HepG2 (cell line): ENCODE results near the gene ZBTB32. TPM values are rescaled to one million over a fixed set of nuclear protein-coding genes. Genes with fewer than 3 reads are reported as not detected.
A peak's percentile ranks its signal among the peaks of the same experiment; 100 is the strongest.

Experiments used
- BHLHE40 ChIP-seq: IDR thresholded peaks from 2 replicates; pipeline ENCODE4 v1.6.1; 2011; ENCODE audit warnings: low read length, improper control_type of control experiment
- CBX5 ChIP-seq: sonication (generic); formaldehyde crosslinking; IDR thresholded peaks from 2 replicates; pipeline ENCODE4 v1.4.0; 2020; ENCODE audit warnings: missing genetic modification reagents, borderline replicate concordance
- EEA1 ChIP-seq: sonication (generic); formaldehyde crosslinking; IDR thresholded peaks from 2 replicates; pipeline ENCODE4 v1.5.1; 2020; ENCODE audit warnings: mild to moderate bottlenecking, missing genetic modification reagents, borderline replicate concordance
- EED ChIP-seq: sonication (generic); formaldehyde crosslinking; IDR thresholded peaks from 2 replicates; pipeline ENCODE4 v1.5.0; 2020; ENCODE audit warnings: mild to moderate bottlenecking, missing genetic modification reagents
- HOXA3 ChIP-seq: sonication (generic); formaldehyde crosslinking; IDR thresholded peaks from 2 replicates; pipeline ENCODE4 v1.5.0; 2020; ENCODE audit warnings: missing genetic modification reagents
- KDM2A ChIP-seq: sonication (generic); formaldehyde crosslinking; IDR thresholded peaks from 2 replicates; pipeline ENCODE4 v1.4.0; 2020; ENCODE audit warnings: low read depth, missing genetic modification reagents, borderline replicate concordance
- MED1 ChIP-seq: sonication (generic); formaldehyde crosslinking; IDR thresholded peaks from 2 replicates; pipeline ENCODE4 v1.4.0; 2020; ENCODE audit warnings: missing genetic modification reagents
- NFRKB ChIP-seq: fragments of 450-650 bp; IDR thresholded peaks from 2 replicates; pipeline ENCODE4 v1.6.1; 2017
- SIX4 ChIP-seq: sonication (generic); formaldehyde crosslinking; IDR thresholded peaks from 2 replicates; pipeline ENCODE4 v1.4.0; 2020; ENCODE audit warnings: missing genetic modification reagents
- SNAI1 ChIP-seq: sonication (generic); formaldehyde crosslinking; IDR thresholded peaks from 2 replicates; pipeline ENCODE4 v1.5.0; 2020; ENCODE audit warnings: mild to moderate bottlenecking, missing genetic modification reagents, borderline replicate concordance
- SP2 ChIP-seq: sonication (generic); formaldehyde crosslinking; IDR thresholded peaks from 2 replicates; pipeline ENCODE4 v1.5.1; 2020; ENCODE audit warnings: mild to moderate bottlenecking, missing genetic modification reagents
- ZBTB21 ChIP-seq: sonication (generic); formaldehyde crosslinking; IDR thresholded peaks from 2 replicates; pipeline ENCODE4 v1.4.0; 2020; ENCODE audit warnings: missing genetic modification reagents
- ZNF160 ChIP-seq: sonication (generic); formaldehyde crosslinking; IDR thresholded peaks from 2 replicates; pipeline ENCODE4 v1.8.0; 2022; ENCODE audit warnings: mild to moderate bottlenecking, inconsistent platforms, missing genetic modification reagents
- ZNF260 ChIP-seq: sonication (generic); formaldehyde crosslinking; IDR thresholded peaks from 2 replicates; pipeline ENCODE4 v1.4.0; 2020; ENCODE audit warnings: missing genetic modification reagents, low read depth, mild to moderate bottlenecking, borderline replicate concordance
- ZNF616 ChIP-seq: sonication (generic); formaldehyde crosslinking; IDR thresholded peaks from 2 replicates; pipeline ENCODE4 v1.5.0; 2020; ENCODE audit warnings: low read depth, mild to moderate bottlenecking, missing genetic modification reagents
- polyA plus RNA-seq, 8 experiments: library from polyadenylated mRNA; depleted of rRNA in 3 of 8; stranded (reverse) in 7 of 8; unstranded in 1 of 8; fragments of >200 nt; fragmentation: Illumina TruSeq in 4 of 8; extraction: Trizol in 4 of 8; gene quantifications; 2 replicates each; pipeline versions ENCODE4 v1.2.1 to v1.2.3, GENCODE V29; 2011 to 2016; ENCODE audit warnings: low read depth in 4 of 8, missing spikeins in 1 of 8, mixed read lengths in 1 of 8; ENCODE audit not compliant: insufficient read depth in 1 of 8
- total RNA-seq, 5 experiments: library from RNA; depleted of rRNA; stranded (reverse); fragments of >200 nt; fragmentation: Illumina TruSeq; extraction: Trizol; gene quantifications; 2 replicates each; pipeline ENCODE4 v1.2.3, GENCODE V29; 2016; ENCODE audit warnings: low read depth in 1 of 5
- TF ChIP-seq, protein P1 (sequence below): sonication (generic); formaldehyde crosslinking; IDR thresholded peaks from 2 replicates; pipeline ENCODE4 v1.5.1; 2020; ENCODE audit warnings: mild to moderate bottlenecking, missing genetic modification reagents, moderate library complexity
- TF ChIP-seq, protein P2 (sequence below): sonication (generic); formaldehyde crosslinking; IDR thresholded peaks from 2 replicates; pipeline ENCODE4 v1.4.0; 2020; ENCODE audit warnings: missing genetic modification reagents
- TF ChIP-seq, protein P3 (sequence below): sonication (generic); formaldehyde crosslinking; IDR thresholded peaks from 2 replicates; pipeline ENCODE4 v1.5.1; 2020; ENCODE audit warnings: mild to moderate bottlenecking, moderate library complexity, missing genetic modification reagents
- TF ChIP-seq, protein P4 (sequence below): sonication (generic); formaldehyde crosslinking; IDR thresholded peaks from 2 replicates; pipeline ENCODE4 v1.8.0; 2022; ENCODE audit warnings: mild to moderate bottlenecking, missing genetic modification reagents; ENCODE audit not compliant: insufficient replicate concordance
- TF ChIP-seq, protein P5 (sequence below): IDR thresholded peaks from 2 replicates; pipeline ENCODE4 v1.6.1; 2016; ENCODE audit warnings: low read depth
- TF ChIP-seq, protein P6 (sequence below): sonication (generic); formaldehyde crosslinking; IDR thresholded peaks from 2 replicates; pipeline ENCODE4 v1.4.0; 2020; ENCODE audit warnings: mild to moderate bottlenecking, missing genetic modification reagents

Gene ZBTB32
- total and polyA plus RNA-seq, 2 of the 13 experiments (the other 11 are each of a cell fraction or from before 2014, with no cell fraction given): not detected

DNA sequence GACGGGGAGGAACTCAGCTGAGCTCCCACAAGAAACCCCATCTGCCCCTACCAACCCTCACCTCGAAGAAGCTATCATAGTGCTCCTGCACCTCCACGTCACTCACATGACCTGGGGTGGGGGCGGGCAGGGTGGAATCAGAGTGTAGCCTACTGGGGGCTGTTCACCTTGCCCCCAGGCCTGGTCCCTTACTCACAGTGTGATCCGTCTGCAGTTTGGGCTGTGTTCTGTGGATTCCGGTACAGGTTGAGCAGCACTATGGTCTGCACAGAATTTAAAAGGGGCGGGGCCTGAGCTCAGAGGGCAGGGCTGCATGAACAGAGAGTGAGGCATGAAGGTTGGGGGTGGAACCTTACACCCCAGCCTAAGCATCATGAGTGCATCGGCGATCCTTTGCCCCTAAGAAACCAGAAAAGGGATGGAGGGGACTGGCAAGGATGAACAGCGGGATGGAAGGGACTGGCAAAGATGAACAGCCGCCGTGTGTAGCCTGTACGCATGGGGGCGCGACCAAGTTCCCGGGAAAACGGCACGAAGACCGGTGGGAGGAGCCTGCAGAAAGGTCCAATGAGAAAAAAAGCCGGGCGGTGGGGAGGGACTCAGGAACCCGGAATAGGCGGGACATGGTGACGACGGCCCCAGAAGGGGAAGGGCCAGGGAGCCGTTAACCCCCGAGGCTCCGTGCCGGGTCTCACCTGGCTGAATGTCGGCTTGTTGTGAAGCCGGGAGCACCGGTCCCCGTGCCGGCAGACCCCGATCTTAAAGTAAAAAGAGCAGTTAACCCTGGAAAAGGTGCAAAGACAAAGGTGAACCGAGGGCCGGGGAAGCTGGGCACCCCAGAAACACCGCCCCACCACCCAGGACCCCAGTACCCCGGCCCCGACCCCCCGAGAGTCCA is 40.3 kb downstream of the ZBTB32 start (continued):
- TF ChIP-seq, protein P1, sequence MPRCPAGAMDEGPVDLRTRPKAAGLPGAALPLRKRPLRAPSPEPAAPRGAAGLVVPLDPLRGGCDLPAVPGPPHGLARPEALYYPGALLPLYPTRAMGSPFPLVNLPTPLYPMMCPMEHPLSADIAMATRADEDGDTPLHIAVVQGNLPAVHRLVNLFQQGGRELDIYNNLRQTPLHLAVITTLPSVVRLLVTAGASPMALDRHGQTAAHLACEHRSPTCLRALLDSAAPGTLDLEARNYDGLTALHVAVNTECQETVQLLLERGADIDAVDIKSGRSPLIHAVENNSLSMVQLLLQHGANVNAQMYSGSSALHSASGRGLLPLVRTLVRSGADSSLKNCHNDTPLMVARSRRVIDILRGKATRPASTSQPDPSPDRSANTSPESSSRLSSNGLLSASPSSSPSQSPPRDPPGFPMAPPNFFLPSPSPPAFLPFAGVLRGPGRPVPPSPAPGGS (CRISPR knock-in tag): no peak
- TF ChIP-seq KDM2A (CRISPR knock-in tag): no peak
- no peak for TF ChIP-seq ZNF160 (CRISPR knock-in tag)
- TF ChIP-seq, protein P2, sequence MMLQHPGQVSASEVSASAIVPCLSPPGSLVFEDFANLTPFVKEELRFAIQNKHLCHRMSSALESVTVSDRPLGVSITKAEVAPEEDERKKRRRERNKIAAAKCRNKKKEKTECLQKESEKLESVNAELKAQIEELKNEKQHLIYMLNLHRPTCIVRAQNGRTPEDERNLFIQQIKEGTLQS (CRISPR knock-in tag): 0 out of 2 replicates have a peak, but pooled peaks have one; percentile 7
- no peak; the same call in 1 of the 2 replicates for TF ChIP-seq HOXA3 (CRISPR knock-in tag)
- TF ChIP-seq, protein P3, sequence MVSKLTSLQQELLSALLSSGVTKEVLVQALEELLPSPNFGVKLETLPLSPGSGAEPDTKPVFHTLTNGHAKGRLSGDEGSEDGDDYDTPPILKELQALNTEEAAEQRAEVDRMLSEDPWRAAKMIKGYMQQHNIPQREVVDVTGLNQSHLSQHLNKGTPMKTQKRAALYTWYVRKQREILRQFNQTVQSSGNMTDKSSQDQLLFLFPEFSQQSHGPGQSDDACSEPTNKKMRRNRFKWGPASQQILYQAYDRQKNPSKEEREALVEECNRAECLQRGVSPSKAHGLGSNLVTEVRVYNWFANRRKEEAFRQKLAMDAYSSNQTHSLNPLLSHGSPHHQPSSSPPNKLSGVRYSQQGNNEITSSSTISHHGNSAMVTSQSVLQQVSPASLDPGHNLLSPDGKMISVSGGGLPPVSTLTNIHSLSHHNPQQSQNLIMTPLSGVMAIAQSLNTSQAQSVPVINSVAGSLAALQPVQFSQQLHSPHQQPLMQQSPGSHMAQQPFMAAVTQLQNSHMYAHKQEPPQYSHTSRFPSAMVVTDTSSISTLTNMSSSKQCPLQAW (CRISPR knock-in tag): no peak; the same call in 1 of the 2 replicates
- TF ChIP-seq SIX4 (CRISPR knock-in tag): no peak
- TF ChIP-seq ZNF616: no peak
- TF ChIP-seq, protein P4, sequence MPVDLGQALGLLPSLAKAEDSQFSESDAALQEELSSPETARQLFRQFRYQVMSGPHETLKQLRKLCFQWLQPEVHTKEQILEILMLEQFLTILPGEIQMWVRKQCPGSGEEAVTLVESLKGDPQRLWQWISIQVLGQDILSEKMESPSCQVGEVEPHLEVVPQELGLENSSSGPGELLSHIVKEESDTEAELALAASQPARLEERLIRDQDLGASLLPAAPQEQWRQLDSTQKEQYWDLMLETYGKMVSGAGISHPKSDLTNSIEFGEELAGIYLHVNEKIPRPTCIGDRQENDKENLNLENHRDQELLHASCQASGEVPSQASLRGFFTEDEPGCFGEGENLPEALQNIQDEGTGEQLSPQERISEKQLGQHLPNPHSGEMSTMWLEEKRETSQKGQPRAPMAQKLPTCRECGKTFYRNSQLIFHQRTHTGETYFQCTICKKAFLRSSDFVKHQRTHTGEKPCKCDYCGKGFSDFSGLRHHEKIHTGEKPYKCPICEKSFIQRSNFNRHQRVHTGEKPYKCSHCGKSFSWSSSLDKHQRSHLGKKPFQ (CRISPR knock-in tag): no peak
- TF ChIP-seq BHLHE40: no peak
- no peak for TF ChIP-seq NFRKB
- TF ChIP-seq, protein P5, sequence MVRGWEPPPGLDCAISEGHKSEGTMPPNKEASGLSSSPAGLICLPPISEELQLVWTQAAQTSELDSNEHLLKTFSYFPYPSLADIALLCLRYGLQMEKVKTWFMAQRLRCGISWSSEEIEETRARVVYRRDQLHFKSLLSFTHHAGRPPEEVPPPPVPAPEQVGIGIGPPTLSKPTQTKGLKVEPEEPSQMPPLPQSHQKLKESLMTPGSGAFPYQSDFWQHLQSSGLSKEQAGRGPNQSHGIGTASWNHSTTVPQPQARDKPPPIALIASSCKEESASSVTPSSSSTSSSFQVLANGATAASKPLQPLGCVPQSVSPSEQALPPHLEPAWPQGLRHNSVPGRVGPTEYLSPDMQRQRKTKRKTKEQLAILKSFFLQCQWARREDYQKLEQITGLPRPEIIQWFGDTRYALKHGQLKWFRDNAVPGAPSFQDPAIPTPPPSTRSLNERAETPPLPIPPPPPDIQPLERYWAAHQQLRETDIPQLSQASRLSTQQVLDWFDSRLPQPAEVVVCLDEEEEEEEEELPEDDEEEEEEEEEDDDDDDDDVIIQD (CRISPR knock-in tag): no peak
- no peak; the same call in 1 of the 2 replicates for TF ChIP-seq MED1 (CRISPR knock-in tag)
- TF ChIP-seq SNAI1: no peak
- TF ChIP-seq, protein P6, sequence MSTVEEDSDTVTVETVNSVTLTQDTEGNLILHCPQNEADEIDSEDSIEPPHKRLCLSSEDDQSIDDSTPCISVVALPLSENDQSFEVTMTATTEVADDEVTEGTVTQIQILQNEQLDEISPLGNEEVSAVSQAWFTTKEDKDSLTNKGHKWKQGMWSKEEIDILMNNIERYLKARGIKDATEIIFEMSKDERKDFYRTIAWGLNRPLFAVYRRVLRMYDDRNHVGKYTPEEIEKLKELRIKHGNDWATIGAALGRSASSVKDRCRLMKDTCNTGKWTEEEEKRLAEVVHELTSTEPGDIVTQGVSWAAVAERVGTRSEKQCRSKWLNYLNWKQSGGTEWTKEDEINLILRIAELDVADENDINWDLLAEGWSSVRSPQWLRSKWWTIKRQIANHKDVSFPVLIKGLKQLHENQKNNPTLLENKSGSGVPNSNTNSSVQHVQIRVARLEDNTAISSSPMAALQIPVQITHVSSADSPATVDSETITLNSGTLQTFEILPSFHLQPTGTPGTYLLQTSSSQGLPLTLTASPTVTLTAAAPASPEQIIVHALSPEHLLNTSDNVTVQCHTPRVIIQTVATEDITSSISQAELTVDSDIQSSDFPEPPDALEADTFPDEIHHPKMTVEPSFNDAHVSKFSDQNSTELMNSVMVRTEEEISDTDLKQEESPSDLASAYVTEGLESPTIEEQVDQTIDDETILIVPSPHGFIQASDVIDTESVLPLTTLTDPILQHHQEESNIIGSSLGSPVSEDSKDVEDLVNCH (CRISPR knock-in tag): no peak
- no peak for TF ChIP-seq EED (CRISPR knock-in tag)
- peak; percentile 76 for TF ChIP-seq SP2 (CRISPR knock-in tag)
- TF ChIP-seq EEA1 (CRISPR knock-in tag): no peak
- no peak for TF ChIP-seq CBX5 (CRISPR knock-in tag)
- no peak for TF ChIP-seq ZBTB21 (CRISPR knock-in tag)
- no peak for TF ChIP-seq ZNF260 (CRISPR knock-in tag)
